Prostate gland (tissue), 2 donors: ENCODE data around the gene YTHDF1. TPM values are rescaled to one million over a fixed set of nuclear protein-coding genes. Genes with fewer than 3 reads are reported as not detected.

ENCODE experiments used
- DNase-seq: peaks from one replicate; pipeline ENCODE4 v3.0.0-alpha.2; 2019; ENCODE audit warnings: low spot score
- H3K27ac ChIP-seq, 2 donors: fragments of 200-600 bp; sonication (generic); 2 replicates each; pipeline ENCODE4 v1.5.1; 2017 to 2019
- H3K27me3 ChIP-seq: fragments of 200-600 bp; sonication (generic); replicated peaks from 2 replicates; pipeline ENCODE4 v1.5.1; 2019; ENCODE audit not compliant: insufficient read depth
- H3K36me3 ChIP-seq, 2 donors: fragments of 200-600 bp; sonication (generic); 1 replicate in 1 of 2; 2 replicates in 1 of 2; pipeline versions ENCODE4 v1.5.1 to v1.8.1; 2017 to 2019
- H3K4me1 ChIP-seq: fragments of 200-600 bp; sonication (generic); replicated peaks from 2 replicates; pipeline ENCODE4 v1.5.1; 2019
- H3K4me3 ChIP-seq, 2 donors: fragments of 200-600 bp; sonication (generic); 2 replicates each; pipeline ENCODE4 v1.5.1; 2017 to 2019
- H3K9me3 ChIP-seq: fragments of 200-600 bp; sonication (generic); 2 replicates; pipeline ENCODE4 v1.5.1; 2017
- CTCF ChIP-seq, 4 experiments: fragments of 200-600 bp in 2 of 4; fragments of 450-650 bp in 2 of 4; sonication (generic) in 2 of 4; IDR thresholded peaks; 1 replicate in 3 of 4; 2 replicates in 1 of 4; pipeline ENCODE4 v1.5.1; 2016 to 2019; ENCODE audit warnings: antibody characterized with exemption in 4 of 4, mild to moderate bottlenecking in 2 of 4, moderate library complexity in 2 of 4
- POLR2A ChIP-seq: fragments of 450-650 bp; IDR thresholded peaks from one replicate; pipeline ENCODE4 v1.6.1; 2016; ENCODE audit warnings: antibody characterized with exemption, mild to moderate bottlenecking
- POLR2AphosphoS5 ChIP-seq: sonication (generic); formaldehyde crosslinking; IDR thresholded peaks from one replicate; pipeline ENCODE4 v1.6.1; 2017; ENCODE audit warnings: antibody characterized with exemption
- WGBS: methylation state at CpG from one replicate; pipeline ENCODE4 v1.1.5; 2018; 5-methylcytosine and 5-hydroxymethylcytosine counted together
- intact Hi-C: fragments of 100-400 bp; cut with DNase I; formaldehyde crosslinking; loops from one replicate; pipeline ENCODE4 v1.14.2; 2022
- total RNA-seq, 2 donors: library from RNA; depleted of rRNA; stranded (reverse); fragments of >200 nt; gene quantifications; one replicate each; pipeline ENCODE4 v1.1.0, GENCODE V29; 2016

YTHDF1 gene
- total RNA-seq, 2 donors from 2014 or later = 28.8 to 46.0 TPM

GRCh38 chr20:63235399-63235983 lies 19.6 kb upstream of the YTHDF1 start, which contains the start of gene BIRC7:
Gene BIRC7, plus strand, starts transcription at chr20:63235905. Its CDS starts 192 bp downstream, at chr20:63236097.
- H3K9me3 ChIP-seq = no peaks in the 10 kb centered on the region
- DNase-seq = no peak
- peaks cover 2% of the 10 kb centered on the region for H3K27me3 ChIP-seq
- intact Hi-C loops = no loop called here
- no peaks in the 10 kb centered on the region for H3K4me1 ChIP-seq
- no peak within 1 kb of the TSS for H3K27ac ChIP-seq
- TF ChIP-seq CTCF (IDR thresholded peaks at IDR 0.05) (no peak), POLR2AphosphoS5 (no peak), POLR2A (no peak)
- no peak within 1 kb of the TSS for H3K4me3 ChIP-seq
- no peaks in the 10 kb centered on the region for H3K36me3 ChIP-seq
- 45% methylated on average over 17 of the region's 17 CpGs for WGBS

GRCh38 chr20:63234693-63235398 lies 18.9 kb upstream of the YTHDF1 start:
- TF ChIP-seq POLR2AphosphoS5 (no peak), CTCF (IDR thresholded peaks at IDR 0.05) (peak in 2 of 4 experiments; percentile 46 to 62)
- Histone ChIP-seq H3K4me1 (no peaks in the 10 kb centered on the region), H3K27ac (no peak overlapping the region), H3K27me3 (peaks cover 2% of the 10 kb centered on the region), H3K36me3 (no peaks in the 10 kb centered on the region), H3K4me3 (no peak overlapping the region), H3K9me3 (no peaks in the 10 kb centered on the region)
- 9% methylated on average over 20 of the region's 20 CpGs for WGBS
- intact Hi-C loops = no loop called here
- no peak for DNase-seq

- Histone ChIP-seq H3K9me3 (no peaks in the 10 kb centered on the region), H3K36me3 (no peaks in the 10 kb centered on the region), H3K4me1 (no peaks in the 10 kb centered on the region), H3K27ac (no peak overlapping the region), H3K4me3 (no peak overlapping the region), H3K27me3 (peaks cover 5% of the 10 kb centered on the region)
- intact Hi-C loops = no loop called here
- no peak for DNase-seq
- TF ChIP-seq CTCF (IDR thresholded peaks at IDR 0.05) = no peak
- TF ChIP-seq POLR2AphosphoS5 = no peak
- TF ChIP-seq POLR2A = no peak
- WGBS = 88% methylated on average over 17 of the region's 17 CpGs
Observed at GRCh38 chr20:63233924-63234323, 18.0 kb upstream of the YTHDF1 start.

- 88% methylated on average over 3 of the region's 3 CpGs for WGBS
- Histone ChIP-seq H3K4me3 (no peak overlapping the region), H3K4me1 (no peaks in the 10 kb centered on the region), H3K27me3 (peaks cover 5% of the 10 kb centered on the region), H3K27ac (no peak overlapping the region), H3K9me3 (no peaks in the 10 kb centered on the region), H3K36me3 (no peaks in the 10 kb centered on the region)
- TF ChIP-seq CTCF (IDR thresholded peaks at IDR 0.05) (no peak), POLR2AphosphoS5 (no peak), POLR2A (no peak)
- DNase-seq = no peak
- intact Hi-C loops = no loop called here
Observed at GRCh38 chr20:63233061-63233344, 17.1 kb upstream of the YTHDF1 start.
